Stromal cell of bone marrow (primary cell): ENCODE measurements around the gene ZNF189.
"Not testable (repeated sequence)": the region's sequence is repeated elsewhere in the genome, so short reads cannot be mapped to it uniquely, and the experiment has no call there.

Experiments used
- DNase-seq: peaks from one replicate; pipeline ENCODE4 v3.0.0-alpha.2; 2012; ENCODE audit warnings: low read depth

Gene ZNF189

GRCh38 chr9:101380295-101380694, 18.4 kb upstream of the ZNF189 start:
- DNase-seq, result no peak

DNA sequence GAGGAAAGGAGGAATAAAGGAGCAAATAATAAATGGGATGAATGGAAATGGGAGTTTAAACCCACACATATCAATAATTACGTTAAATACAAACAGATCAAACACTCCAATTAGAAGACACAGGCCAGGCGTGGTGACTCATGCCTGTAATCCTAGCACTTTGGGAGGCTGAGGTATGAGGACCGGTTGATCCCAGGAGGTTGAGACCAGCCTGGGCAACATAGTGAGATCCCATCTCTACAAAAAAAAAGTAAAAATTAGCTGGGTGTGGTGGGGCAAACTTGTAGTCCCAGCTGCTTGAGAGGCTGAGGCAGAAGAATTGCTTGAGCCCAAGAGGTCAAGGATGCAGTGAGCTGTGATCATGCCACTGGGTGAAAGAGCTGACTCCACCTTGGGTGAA, 17.5 kb upstream of the ZNF189 start:
- DNase-seq, result no peak

DNA sequence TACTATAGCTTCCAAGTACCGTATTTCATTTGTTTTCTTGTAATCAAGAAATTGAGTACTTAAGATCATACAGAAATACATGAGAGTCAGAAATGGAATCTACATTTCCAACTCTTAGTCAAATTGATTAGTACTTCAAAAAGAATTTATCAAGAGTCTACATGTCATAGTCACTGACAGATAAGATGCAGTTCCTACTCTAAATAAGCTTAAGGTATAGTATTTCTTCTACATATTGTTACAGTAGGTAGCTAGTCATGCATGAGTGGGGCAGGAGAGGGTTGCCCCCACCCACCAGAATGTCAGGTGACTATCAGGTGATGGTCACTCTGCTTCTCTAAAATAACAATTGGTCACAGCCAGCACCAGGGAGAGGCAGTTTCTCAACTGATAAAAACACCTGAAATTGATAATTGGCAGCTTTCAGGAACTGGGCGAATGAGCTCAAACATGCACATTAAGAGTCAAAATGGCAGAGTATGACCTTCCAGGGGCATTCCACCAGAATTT, 16.8 kb upstream of the ZNF189 start:
- no peak for DNase-seq

- no peak for DNase-seq
Measured at GRCh38 chr9:101383361-101383760, 15.3 kb upstream of the ZNF189 start.

- DNase-seq, result not testable (repeated sequence)
Measured at GRCh38 chr9:101384873-101385536, 13.6 kb upstream of the ZNF189 start, which contains the start of gene BAAT. Gene BAAT (minus strand): TSS chr9:101385006. CDS start chr9:101371404, 13,602 bp downstream.

- DNase-seq, result no peak
Measured at GRCh38 chr9:101387871-101388506, 10.7 kb upstream of the ZNF189 start.

GRCh38 chr9:101388507-101388993, 10.1 kb upstream of the ZNF189 start:
- no peak for DNase-seq

DNA sequence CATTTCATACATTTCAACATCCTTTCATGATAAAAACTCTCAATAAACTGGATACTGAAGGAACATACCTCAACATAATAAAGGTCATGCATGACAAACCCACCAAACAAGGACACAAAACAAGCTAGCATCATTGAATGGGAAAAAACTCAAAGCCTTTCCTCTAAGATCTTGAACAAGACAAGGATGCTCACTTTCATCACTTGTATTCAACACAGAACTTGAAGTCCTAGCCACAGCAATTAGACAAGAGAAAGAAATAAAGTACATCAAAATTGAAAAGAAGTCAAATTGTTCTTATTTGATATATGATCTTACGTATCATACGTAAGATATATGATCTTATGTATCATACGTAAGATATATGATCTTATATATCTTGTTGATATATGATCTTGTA, 5.5 kb upstream of the ZNF189 start:
- DNase-seq, result no peak

GRCh38 chr9:101394687-101395086, 4.0 kb upstream of the ZNF189 start:
- no peak for DNase-seq

DNA sequence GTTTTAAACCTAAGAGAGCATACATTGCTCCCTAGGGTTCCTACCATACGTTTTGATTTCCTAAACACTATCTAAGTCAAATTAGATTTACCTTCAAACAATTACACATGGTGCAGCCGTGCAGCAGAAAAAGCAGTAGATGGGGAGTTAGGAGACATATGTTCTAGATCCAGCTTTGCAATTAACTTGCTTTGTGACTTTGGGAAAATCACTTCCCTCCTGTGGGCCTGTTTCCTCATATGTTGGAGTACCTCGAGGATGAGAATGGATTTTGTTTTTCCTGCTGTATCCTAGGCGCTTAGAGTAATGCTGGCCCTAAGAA, 944 bp upstream of the ZNF189 start:
- DNase-seq, result no peak

DNA sequence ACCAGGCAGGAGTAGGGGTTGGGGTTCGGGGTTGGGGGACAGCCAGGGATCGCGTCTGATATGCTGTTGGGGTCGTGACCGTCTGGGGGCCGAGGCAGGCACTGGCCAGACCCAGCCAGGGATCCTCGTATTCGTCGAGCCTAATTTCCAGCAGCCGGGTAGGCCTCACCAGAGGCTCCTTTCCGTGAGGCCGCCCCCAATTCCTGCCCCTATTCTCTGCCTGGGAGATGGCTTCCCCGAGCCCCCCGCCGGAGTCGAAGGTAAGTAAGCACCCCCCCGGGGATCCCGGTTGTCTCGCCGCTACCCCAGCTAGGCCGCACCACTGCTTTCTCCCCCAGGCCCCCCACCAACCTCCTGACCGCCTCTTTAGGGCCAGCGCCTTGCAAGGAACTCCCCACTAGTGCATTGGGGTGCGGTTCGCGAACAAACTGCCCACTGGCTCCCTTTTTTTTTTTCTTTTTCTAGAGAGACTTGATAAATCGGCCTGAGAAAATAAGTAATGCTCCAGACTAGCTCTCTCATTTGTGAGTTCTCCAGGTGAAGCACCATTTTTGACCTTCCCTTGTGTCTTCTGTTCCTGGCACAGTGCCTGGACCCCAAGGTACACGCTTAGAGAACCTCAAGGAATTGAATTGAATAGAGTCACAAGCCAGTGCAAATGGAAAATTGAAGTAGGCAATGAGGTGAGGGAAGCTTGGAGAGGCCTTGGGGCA, 435 bp downstream of the ZNF189 start:
- no peak for DNase-seq

GRCh38 chr9:101399643-101399970, 956 bp downstream of the ZNF189 start:
- no peak for DNase-seq

DNA sequence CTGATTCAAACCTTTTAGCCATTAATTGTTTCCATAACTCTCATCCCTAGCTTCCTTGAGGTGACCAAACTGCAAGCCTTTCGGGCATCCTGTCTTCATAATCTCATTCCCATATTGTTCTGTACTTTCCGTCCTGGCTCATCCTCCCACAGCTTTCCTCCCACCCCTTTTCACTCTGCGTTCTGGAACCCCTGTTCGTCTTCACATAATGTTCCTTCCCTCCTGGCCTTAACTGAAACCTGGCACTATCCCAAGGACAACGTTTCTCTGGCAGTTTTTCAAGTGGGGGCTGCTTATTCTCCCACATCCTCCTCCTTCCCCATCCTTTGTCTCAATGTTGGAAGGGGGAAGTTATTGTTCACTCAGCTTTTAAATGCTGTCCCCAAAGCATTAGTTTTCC, 1.5 kb downstream of the ZNF189 start:
- no peak for DNase-seq

DNA sequence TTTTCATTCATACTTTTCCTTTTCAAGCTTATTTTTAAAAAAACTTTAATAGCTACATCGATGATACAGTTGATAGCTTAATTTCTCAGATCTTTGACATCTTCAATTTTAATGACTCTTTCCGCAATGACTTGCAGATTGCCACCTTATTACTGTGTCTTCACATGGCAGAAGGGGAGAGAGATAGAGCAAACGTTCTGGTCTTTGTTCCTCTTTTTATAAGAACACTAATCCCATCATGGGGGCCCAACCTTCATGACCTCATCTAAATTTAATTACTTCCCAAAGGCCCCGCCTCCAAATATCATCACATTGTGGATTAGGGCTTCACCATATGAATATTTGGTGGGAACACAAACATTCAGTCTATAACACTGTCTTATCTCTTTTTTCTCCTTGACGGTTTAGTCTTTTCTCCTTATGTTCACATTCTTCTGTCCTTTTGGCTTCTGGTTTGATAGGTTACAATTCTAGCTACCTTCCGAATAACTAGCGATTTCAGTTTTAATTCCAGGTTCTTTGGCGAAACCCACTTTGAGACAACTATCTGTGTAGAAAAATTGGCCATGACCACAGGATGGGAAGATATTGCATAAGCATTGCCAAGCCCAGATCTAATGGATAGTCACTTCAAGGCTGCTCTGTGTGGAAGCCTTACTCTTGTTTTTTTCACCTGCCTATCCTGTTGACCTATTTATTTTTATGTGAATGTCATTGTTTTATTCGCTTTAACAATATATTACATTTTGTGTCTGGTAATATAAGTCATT, 5.0 kb downstream of the ZNF189 start:
- DNase-seq, result no peak

GRCh38 chr9:101408374-101409078, 9.9 kb downstream of the ZNF189 start:
- DNase-seq, result no peak

DNA sequence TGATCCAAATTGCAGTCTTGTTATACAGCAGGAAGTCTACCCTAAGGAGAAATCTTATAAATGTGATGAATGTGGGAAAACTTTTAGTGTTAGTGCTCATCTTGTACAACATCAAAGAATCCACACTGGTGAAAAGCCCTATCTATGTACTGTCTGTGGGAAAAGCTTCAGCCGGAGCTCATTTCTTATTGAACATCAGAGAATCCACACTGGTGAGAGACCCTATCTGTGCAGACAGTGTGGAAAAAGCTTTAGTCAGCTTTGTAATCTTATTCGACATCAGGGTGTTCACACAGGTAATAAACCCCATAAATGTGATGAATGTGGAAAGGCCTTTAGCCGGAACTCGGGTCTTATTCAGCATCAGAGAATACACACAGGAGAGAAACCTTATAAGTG, 10.4 kb downstream of the ZNF189 start:
- no peak for DNase-seq

DNA sequence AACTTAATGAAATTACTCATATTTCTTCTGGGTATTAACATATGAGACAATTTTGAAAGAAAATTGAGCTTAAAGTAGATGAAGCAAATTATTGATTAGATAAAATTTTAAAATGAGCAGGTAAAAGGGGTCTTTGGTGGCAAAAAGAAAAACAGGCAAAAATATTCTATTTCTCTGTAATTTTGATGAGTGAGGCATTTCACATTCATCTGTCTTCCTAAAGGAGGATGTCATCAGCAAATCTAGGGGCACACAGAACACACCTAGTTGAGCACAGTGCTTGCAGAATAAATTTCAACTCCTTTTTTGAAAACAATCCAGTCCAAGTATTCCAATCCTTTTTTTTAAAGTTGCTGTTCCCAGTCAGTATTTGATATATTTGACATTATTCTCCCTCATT, 16.2 kb downstream of the ZNF189 start:
- DNase-seq, result no peak

- no peak for DNase-seq
Measured at GRCh38 chr9:101415578-101415977, 16.9 kb downstream of the ZNF189 start.

GRCh38 chr9:101417389-101417788, 18.7 kb downstream of the ZNF189 start:
- no peak for DNase-seq

- no peak for DNase-seq
Measured at GRCh38 chr9:101417977-101418376, 19.3 kb downstream of the ZNF189 start.

GRCh38 chr9:101418518-101419430, 20.1 kb downstream of the ZNF189 start:
- DNase-seq, result no peak
